HPDE6-E6E7 (cell line): ENCODE data around the gene PDCD10.
A peak's percentile ranks its signal among the peaks of the same experiment; 100 is the strongest.

ENCODE experiments used
- DNase-seq: peaks from one replicate; pipeline ENCODE4 v3.0.0; 2011; ENCODE audit warnings: missing footprints; ENCODE audit errors: extremely low spot score

Gene PDCD10

GRCh38 chr3:167684388-167684993, 50.2 kb downstream of the PDCD10 start:
- DNase-seq = peak; percentile 11

- no peak for DNase-seq
Measured at GRCh38 chr3:167679526-167679925, 55.2 kb downstream of the PDCD10 start.

GRCh38 chr3:167675848-167676247, 58.8 kb downstream of the PDCD10 start:
- DNase-seq = no peak

GRCh38 chr3:167673221-167673620, 61.5 kb downstream of the PDCD10 start:
- no peak for DNase-seq

GRCh38 chr3:167671878-167672427, 62.7 kb downstream of the PDCD10 start:
- no peak for DNase-seq

GRCh38 chr3:167669699-167670098, 65.0 kb downstream of the PDCD10 start:
- DNase-seq = no peak

- DNase-seq = no peak
Measured at GRCh38 chr3:167668651-167669050, 66.0 kb downstream of the PDCD10 start.

- no peak for DNase-seq
Measured at GRCh38 chr3:167666563-167666962, 68.1 kb downstream of the PDCD10 start.

- no peak for DNase-seq
Measured at GRCh38 chr3:167662919-167663400, 71.7 kb downstream of the PDCD10 start.

GRCh38 chr3:167657684-167658225, 76.9 kb downstream of the PDCD10 start:
- no peak for DNase-seq

GRCh38 chr3:167656821-167657220, 77.9 kb downstream of the PDCD10 start:
- no peak for DNase-seq

- no peak for DNase-seq
Measured at GRCh38 chr3:167653760-167654159, 80.9 kb downstream of the PDCD10 start, which contains the start of gene WDR49. Gene WDR49 (minus strand): TSS chr3:167653942. CDS start chr3:167653425, 517 bp downstream.

GRCh38 chr3:167653155-167653554, 81.5 kb downstream of the PDCD10 start:
- no peak for DNase-seq

GRCh38 chr3:167651826-167652225, 82.9 kb downstream of the PDCD10 start:
- no peak for DNase-seq

GRCh38 chr3:167650459-167650858, 84.2 kb downstream of the PDCD10 start:
- no peak for DNase-seq

- no peak for DNase-seq
Measured at GRCh38 chr3:167649746-167650145, 84.9 kb downstream of the PDCD10 start.

- no peak for DNase-seq
Measured at GRCh38 chr3:167644611-167645010, 90.1 kb downstream of the PDCD10 start.
